Endodermal cell (in vitro differentiated cells): ENCODE measurements around the gene ARHGAP6. TPM values are rescaled to one million over a fixed set of nuclear protein-coding genes. Genes with fewer than 3 reads are reported as not detected.

Experiments used
- DNase-seq: peaks from one replicate; pipeline ENCODE4 v3.0.0-alpha.2; 2017
- H3K27ac ChIP-seq: 2 replicates; pipeline ENCODE4 v1.5.1; 2013; ENCODE audit warnings: mild to moderate bottlenecking, low read depth, low read length, moderate library complexity
- H3K27me3 ChIP-seq: 2 replicates; pipeline ENCODE4 v1.6.1; 2013; ENCODE audit warnings: mild to moderate bottlenecking, low read length, moderate library complexity; ENCODE audit not compliant: insufficient read depth, control insufficient read depth, poor library complexity, severe bottlenecking
- H3K36me3 ChIP-seq: 2 replicates; pipeline ENCODE4 v1.7.0; 2013; ENCODE audit warnings: mild to moderate bottlenecking, low read length, moderate library complexity; ENCODE audit not compliant: control insufficient read depth, insufficient read depth
- H3K4me1 ChIP-seq: one replicate; pipeline ENCODE4 v1.7.0; 2013; ENCODE audit warnings: low read length; ENCODE audit not compliant: control insufficient read depth, insufficient read depth
- H3K4me3 ChIP-seq: 2 replicates; pipeline ENCODE4 v1.5.1; 2013; ENCODE audit warnings: mild to moderate bottlenecking, low read length, moderate library complexity
- H3K9ac ChIP-seq: 2 replicates; pipeline ENCODE4 v1.6.1; 2013; ENCODE audit warnings: mild to moderate bottlenecking, low read length, moderate library complexity; ENCODE audit not compliant: poor library complexity, severe bottlenecking; ENCODE audit errors: extremely low read depth
- H3K9me3 ChIP-seq: 2 replicates; pipeline ENCODE4 v1.6.1; 2013; ENCODE audit warnings: mild to moderate bottlenecking, low read length, moderate library complexity; ENCODE audit not compliant: control insufficient read depth
- H3K27ac Mint-ChIP-seq: 2 replicates; pipeline ENCODE4 v1.8.0; 2020; ENCODE audit warnings: mixed read lengths
- H3K27me3 Mint-ChIP-seq: 2 replicates; pipeline ENCODE4 v1.8.0; 2021; ENCODE audit warnings: mild to moderate bottlenecking, mixed read lengths; ENCODE audit not compliant: insufficient read depth
- H3K36me3 Mint-ChIP-seq: 2 replicates; pipeline ENCODE4 v1.8.0; 2020; ENCODE audit warnings: low read depth, mixed read lengths
- H3K4me1 Mint-ChIP-seq: 2 replicates; pipeline ENCODE4 v1.8.0; 2020; ENCODE audit warnings: mixed read lengths
- H3K4me3 Mint-ChIP-seq: 2 replicates; pipeline ENCODE4 v1.8.0; 2020; ENCODE audit warnings: mild to moderate bottlenecking, moderate library complexity, mixed read lengths
- H3K9me3 Mint-ChIP-seq: 2 replicates; pipeline ENCODE4 v1.8.0; 2020; ENCODE audit warnings: mild to moderate bottlenecking, mixed read lengths
- CTCF ChIP-seq: fragments of 200-600 bp; sonication (generic); conservative IDR thresholded peaks from 2 replicates; pipeline ENCODE4 v1.5.0; 2021; ENCODE audit warnings: antibody characterized with exemption, mild to moderate bottlenecking
- WGBS, 2 experiments: methylation state at CpG; one replicate each; pipeline versions ENCODE4 v1.1.5 to v1.1.7; 2013; ENCODE audit warnings: missing lambda C conversion rate in 2 of 2, mixed read lengths in 1 of 2; ENCODE audit not compliant: insufficient coverage in 1 of 2, insufficient read length in 1 of 2; 5-methylcytosine and 5-hydroxymethylcytosine counted together
- total RNA-seq, 2 donors: library from RNA; stranded (reverse); fragmentation: NEBNext Ultra II Directional in 1 of 2; extraction: Animal tissue kit (Norgen Biotek cat#: 25700) in 1 of 2; gene quantifications; 2 replicates in 1 of 2; 3 replicates in 1 of 2; pipeline ENCODE4 v1.2.1, GENCODE V29; 2021

ARHGAP6 gene
- total RNA-seq, 2 donors from 2014 or later = 0.48 to 0.73 TPM

- Mint-ChIP-seq H3K4me3 (no peak overlapping the region), H3K4me1 (no peaks in the 10 kb centered on the region), H3K9me3 (peaks cover 36% of the 10 kb centered on the region), H3K36me3 (no peaks in the 10 kb centered on the region), H3K27me3 (no peaks in the 10 kb centered on the region), H3K27ac (no peak overlapping the region)
- no peak for TF ChIP-seq CTCF
- Histone ChIP-seq H3K9me3 (no peaks in the 10 kb centered on the region), H3K27ac (no peak overlapping the region), H3K27me3 (no peaks in the 10 kb centered on the region), H3K4me1 (no peaks in the 10 kb centered on the region), H3K9ac (no peak overlapping the region), H3K4me3 (no peak overlapping the region), H3K36me3 (no peaks in the 10 kb centered on the region)
- no peak for DNase-seq
- WGBS, 2 experiments = 67 to 95% methylated on average over 1 to 4 of the region's 4 CpGs
These were observed 230.2 kb downstream of the ARHGAP6 start for GRCh38 chrX:11435568-11435967.

GRCh38 chrX:11434607-11435006, 231.1 kb downstream of the ARHGAP6 start:
- no peak overlapping the region for H3K27ac ChIP-seq
- no peaks in the 10 kb centered on the region for H3K9me3 ChIP-seq
- H3K9me3 Mint-ChIP-seq = peaks cover 30% of the 10 kb centered on the region
- WGBS, 2 experiments = 93% methylated on average over 1 of the region's 3 CpGs; no CpG with 5 or more reads in 1 of the 2 experiments
- no peak overlapping the region for H3K9ac ChIP-seq
- H3K4me3 ChIP-seq = no peak overlapping the region
- no peak for DNase-seq
- no peaks in the 10 kb centered on the region for H3K4me1 Mint-ChIP-seq
- H3K4me3 Mint-ChIP-seq = no peak overlapping the region
- H3K27me3 Mint-ChIP-seq = peaks cover 3% of the 10 kb centered on the region
- no peak overlapping the region for H3K27ac Mint-ChIP-seq
- no peaks in the 10 kb centered on the region for H3K36me3 ChIP-seq
- H3K4me1 ChIP-seq = no peaks in the 10 kb centered on the region
- H3K36me3 Mint-ChIP-seq = no peaks in the 10 kb centered on the region
- TF ChIP-seq CTCF = no peak
- no peaks in the 10 kb centered on the region for H3K27me3 ChIP-seq

- H3K9me3 Mint-ChIP-seq = peaks cover 27% of the 10 kb centered on the region
- Histone ChIP-seq H3K9ac (no peak overlapping the region), H3K27ac (no peak overlapping the region), H3K4me1 (no peaks in the 10 kb centered on the region), H3K27me3 (peaks cover 14% of the 10 kb centered on the region), H3K9me3 (no peaks in the 10 kb centered on the region), H3K36me3 (no peaks in the 10 kb centered on the region), H3K4me3 (no peak overlapping the region)
- DNase-seq = no peak
- H3K27me3 Mint-ChIP-seq = peaks cover 21% of the 10 kb centered on the region
- 67 to 100% methylated on average over 1 of the region's 1 CpG for WGBS, 2 experiments
- no peaks in the 10 kb centered on the region for H3K36me3 Mint-ChIP-seq
- no peak overlapping the region for H3K27ac Mint-ChIP-seq
- H3K4me3 Mint-ChIP-seq = no peak overlapping the region
- no peak for TF ChIP-seq CTCF
- H3K4me1 Mint-ChIP-seq = no peaks in the 10 kb centered on the region
These were observed 233.9 kb downstream of the ARHGAP6 start for GRCh38 chrX:11431786-11432185.
